Measurements from ENCODE around the gene DAPK1.

DAPK1 gene

DNA sequence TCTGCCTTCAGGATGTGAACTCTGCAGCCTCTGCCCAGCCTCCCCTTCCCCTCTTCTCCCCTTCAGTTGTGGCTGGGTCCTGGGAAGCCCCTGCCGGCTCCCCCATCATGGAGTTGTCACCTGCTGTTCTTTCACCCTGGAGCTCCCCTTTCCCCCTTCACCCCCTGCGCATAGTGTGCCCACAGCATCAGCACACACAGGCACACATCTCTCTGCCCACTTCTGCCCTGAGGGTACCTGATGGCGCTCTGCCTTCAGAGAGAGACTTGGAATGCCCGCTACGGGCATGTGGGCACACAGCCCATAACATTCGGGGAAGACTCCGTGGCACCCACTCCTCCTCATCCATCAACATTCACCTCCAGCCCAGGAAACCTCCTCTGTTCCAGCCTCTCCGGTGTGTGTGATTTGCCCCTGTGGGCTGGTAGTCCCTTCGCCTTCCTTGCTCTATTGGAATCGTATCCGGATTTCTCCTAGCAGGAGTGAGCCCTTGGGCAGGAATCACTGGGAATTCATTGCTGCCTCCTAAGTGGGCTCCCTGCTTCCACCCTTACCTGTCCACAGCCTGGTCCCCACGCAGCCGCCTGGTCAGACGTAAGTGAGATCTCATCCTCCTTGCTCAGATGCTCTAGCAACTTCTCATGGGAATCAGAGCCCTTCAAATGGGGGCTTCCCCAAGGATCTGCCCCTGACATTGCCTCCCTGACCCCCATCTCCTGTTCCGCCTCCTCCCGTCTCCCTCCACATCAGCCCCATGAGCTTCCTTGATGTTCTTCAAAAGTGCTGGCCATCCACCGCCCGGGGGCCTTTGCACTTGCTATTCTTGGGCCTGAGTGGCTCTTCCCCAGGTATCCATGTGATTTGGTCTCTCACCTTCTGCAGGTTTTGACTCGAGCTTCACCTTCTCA is 166.7 kb downstream of the DAPK1 start:
- H2AFZ ChIP-seq (ENCODE audit: low read length), result no peak overlapping the region
- H3K79me2 ChIP-seq (ENCODE audit: low read length), result no peaks in the 10 kb centered on the region
- no peak for DNase-seq
- H3K9ac ChIP-seq (ENCODE audit: low read length), result no peak overlapping the region
- H3K27ac ChIP-seq (ENCODE audit: low read length), result no peak overlapping the region
- no peaks in the 10 kb centered on the region for H3K9me2 ChIP-seq (replicated peaks; ENCODE audit: insufficient read depth, low read length)
- no peaks in the 10 kb centered on the region for H3K9me3 ChIP-seq (replicated peaks; ENCODE audit: insufficient read depth, low read length)
- H3K27me3 ChIP-seq (replicated peaks; ENCODE audit: insufficient read depth, low read length), result no peaks in the 10 kb centered on the region
- TF ChIP-seq EZH2 (optimal IDR thresholded peaks at IDR 0.05; ENCODE audit: low read depth, low read length) (no peak), EZH2phosphoT487 (IDR thresholded peaks at IDR 0.05; ENCODE audit: low read length) (no peak), CTCF (IDR thresholded peaks at IDR 0.05; ENCODE audit: low read length) (no peak)
- no peaks in the 10 kb centered on the region for H4K20me1 ChIP-seq (ENCODE audit: insufficient read depth, low read length)
- 0 out of 2 replicates have a peak, but pooled peaks cover 8% of the 10 kb centered on the region for H3K36me3 ChIP-seq (replicated peaks; ENCODE audit: insufficient read depth, low read length)
- no peak overlapping the region for H3K4me3 ChIP-seq (ENCODE audit: low read length)
- no peak overlapping the region for H3K4me2 ChIP-seq (ENCODE audit: low read depth, low read length)
- no peaks in the 10 kb centered on the region for H3F3A ChIP-seq (ENCODE audit: insufficient read depth, low read length)
- no peaks in the 10 kb centered on the region for H3K4me1 ChIP-seq (ENCODE audit: low read length)

DNA sequence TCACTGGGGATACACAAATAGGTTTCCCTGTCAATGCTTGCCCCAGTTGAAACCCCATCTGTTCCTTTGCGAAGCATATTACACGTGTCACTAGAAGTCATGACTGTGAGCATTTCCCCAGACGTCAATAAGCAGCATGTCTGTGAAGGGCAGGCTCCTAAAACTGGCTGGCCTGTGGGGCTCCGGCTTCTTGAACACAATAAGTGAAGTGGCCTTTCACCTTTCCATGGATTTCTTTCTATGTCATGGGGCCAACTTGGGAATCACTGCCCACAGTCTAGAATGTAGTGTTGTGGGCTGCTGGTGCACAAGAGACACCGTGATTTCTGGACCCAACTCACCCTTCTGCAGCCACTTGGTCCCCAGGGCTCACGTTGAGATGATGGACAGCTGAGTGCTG is 167.8 kb downstream of the DAPK1 start:
- Histone ChIP-seq H3K4me2 (ENCODE audit: low read depth, low read length) (no peak overlapping the region), H3K4me1 (ENCODE audit: low read length) (no peaks in the 10 kb centered on the region), H3F3A (ENCODE audit: insufficient read depth, low read length) (no peaks in the 10 kb centered on the region), H4K20me1 (ENCODE audit: insufficient read depth, low read length) (no peaks in the 10 kb centered on the region), H2AFZ (ENCODE audit: low read length) (no peak overlapping the region), H3K9me2 (replicated peaks; ENCODE audit: insufficient read depth, low read length) (no peaks in the 10 kb centered on the region), H3K4me3 (ENCODE audit: low read length) (no peak overlapping the region), H3K27me3 (replicated peaks; ENCODE audit: insufficient read depth, low read length) (no peaks in the 10 kb centered on the region), H3K36me3 (replicated peaks; ENCODE audit: insufficient read depth, low read length) (0 out of 2 replicates have a peak, but pooled peaks cover 8% of the 10 kb centered on the region), H3K9me3 (replicated peaks; ENCODE audit: insufficient read depth, low read length) (no peaks in the 10 kb centered on the region), H3K27ac (ENCODE audit: low read length) (no peak overlapping the region), H3K79me2 (ENCODE audit: low read length) (no peaks in the 10 kb centered on the region), H3K9ac (ENCODE audit: low read length) (no peak overlapping the region)
- DNase-seq, result no peak
- TF ChIP-seq EZH2phosphoT487 (IDR thresholded peaks at IDR 0.05; ENCODE audit: low read length) (no peak), CTCF (IDR thresholded peaks at IDR 0.05; ENCODE audit: low read length) (no peak), EZH2 (optimal IDR thresholded peaks at IDR 0.05; ENCODE audit: low read depth, low read length) (no peak)

DNA sequence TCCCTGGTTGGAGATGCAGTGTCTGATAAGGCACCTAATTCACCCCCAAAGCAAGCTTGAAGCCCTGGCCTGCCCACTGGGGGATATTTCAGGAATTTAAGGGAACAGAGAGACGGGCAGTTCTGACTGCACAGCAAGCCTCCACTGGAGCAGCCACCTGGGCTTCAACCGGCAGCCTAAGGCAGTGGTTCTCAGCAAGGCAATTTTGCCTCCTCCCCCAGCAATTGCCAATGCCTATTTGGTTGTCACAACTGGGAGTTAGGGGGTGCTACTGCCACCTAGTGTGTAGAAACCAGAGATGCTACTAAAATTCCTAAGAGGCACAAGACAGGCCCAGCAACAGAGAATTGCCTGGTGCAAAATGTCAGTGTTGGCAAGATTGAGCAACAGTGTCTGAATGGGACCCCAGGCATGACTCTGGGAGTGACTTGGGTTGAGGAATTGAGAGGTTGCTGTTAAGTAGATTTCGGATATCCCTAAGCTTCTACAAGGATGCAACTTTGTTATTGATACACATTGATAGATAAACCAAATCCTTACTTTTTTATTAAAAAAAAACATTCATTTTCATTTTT is 169.6 kb downstream of the DAPK1 start:
- H3K79me2 ChIP-seq (ENCODE audit: low read length), result no peaks in the 10 kb centered on the region
- no peak overlapping the region for H3K4me3 ChIP-seq (ENCODE audit: low read length)
- 0 out of 2 replicates have a peak, but pooled peaks cover 8% of the 10 kb centered on the region for H3K36me3 ChIP-seq (replicated peaks; ENCODE audit: insufficient read depth, low read length)
- no peak overlapping the region for H3K9ac ChIP-seq (ENCODE audit: low read length)
- H3K27me3 ChIP-seq (replicated peaks; ENCODE audit: insufficient read depth, low read length), result no peaks in the 10 kb centered on the region
- H3K9me3 ChIP-seq (replicated peaks; ENCODE audit: insufficient read depth, low read length), result no peaks in the 10 kb centered on the region
- no peaks in the 10 kb centered on the region for H3K4me1 ChIP-seq (ENCODE audit: low read length)
- no peak overlapping the region for H3K4me2 ChIP-seq (ENCODE audit: low read depth, low read length)
- TF ChIP-seq EZH2 (optimal IDR thresholded peaks at IDR 0.05; ENCODE audit: low read depth, low read length) (no peak), CTCF (IDR thresholded peaks at IDR 0.05; ENCODE audit: low read length) (peak; percentile 41)
- no peaks in the 10 kb centered on the region for H3F3A ChIP-seq (ENCODE audit: insufficient read depth, low read length)
- DNase-seq, result peak; percentile 28
- H3K9me2 ChIP-seq (replicated peaks; ENCODE audit: insufficient read depth, low read length), result no peaks in the 10 kb centered on the region
- H4K20me1 ChIP-seq (ENCODE audit: insufficient read depth, low read length), result no peaks in the 10 kb centered on the region
- H2AFZ ChIP-seq (ENCODE audit: low read length), result no peak overlapping the region
- no peak overlapping the region for H3K27ac ChIP-seq (ENCODE audit: low read length)
